HG03108 (cell line): ENCODE measurements around the gene USP38.
"Not testable (repeated sequence)": the region's sequence is repeated elsewhere in the genome, so short reads cannot be mapped to it uniquely, and the experiment has no call there.

Experiments used
- ATAC-seq: cut with Tn5 transposase; IDR thresholded peaks from one replicate; pipeline ENCODE4 v1.9.1; 2021; ENCODE audit warnings: moderate library complexity; ENCODE audit not compliant: unreplicated experiment

The USP38 gene

GRCh38 chr4:143203577-143203976 lies 18.9 kb downstream of the USP38 start:
- no peak for ATAC-seq

GRCh38 chr4:143207555-143207954 lies 22.8 kb downstream of the USP38 start:
- ATAC-seq, result no peak

- no peak for ATAC-seq
These were observed 27.8 kb downstream of the USP38 start for GRCh38 chr4:143212566-143212965.

- ATAC-seq, result no peak
These were observed 31.2 kb downstream of the USP38 start for GRCh38 chr4:143215873-143216272.

GRCh38 chr4:143224255-143224654 lies 39.5 kb downstream of the USP38 start:
- ATAC-seq, result no peak

- ATAC-seq, result no peak
These were observed 40.5 kb downstream of the USP38 start for GRCh38 chr4:143225167-143225566.

- no peak for ATAC-seq
These were observed 46.0 kb downstream of the USP38 start for GRCh38 chr4:143230683-143231082.

GRCh38 chr4:143232277-143232676 lies 47.6 kb downstream of the USP38 start:
- ATAC-seq, result no peak

GRCh38 chr4:143234153-143234552 lies 49.4 kb downstream of the USP38 start:
- ATAC-seq, result no peak

- ATAC-seq, result not testable (repeated sequence)
These were observed 52.5 kb downstream of the USP38 start for GRCh38 chr4:143237195-143237594.

- no peak for ATAC-seq
These were observed 56.4 kb downstream of the USP38 start for GRCh38 chr4:143240939-143241679.

GRCh38 chr4:143241892-143242291 lies 57.2 kb downstream of the USP38 start:
- ATAC-seq, result no peak

- no peak for ATAC-seq
These were observed 58.3 kb downstream of the USP38 start for GRCh38 chr4:143243041-143243440.

- no peak for ATAC-seq
These were observed 62.3 kb downstream of the USP38 start for GRCh38 chr4:143246977-143247376.

GRCh38 chr4:143247866-143248265 lies 63.1 kb downstream of the USP38 start:
- ATAC-seq, result no peak

- no peak for ATAC-seq
These were observed 64.1 kb downstream of the USP38 start for GRCh38 chr4:143248827-143249226.

GRCh38 chr4:143250617-143251016 lies 65.9 kb downstream of the USP38 start:
- ATAC-seq, result no peak

- ATAC-seq, result no peak
These were observed 66.6 kb downstream of the USP38 start for GRCh38 chr4:143251348-143251747.

GRCh38 chr4:143251779-143252178 lies 67.1 kb downstream of the USP38 start:
- no peak for ATAC-seq

GRCh38 chr4:143252478-143252877 lies 67.8 kb downstream of the USP38 start:
- ATAC-seq, result no peak

GRCh38 chr4:143253166-143253565 lies 68.4 kb downstream of the USP38 start:
- ATAC-seq, result no peak

- ATAC-seq, result no peak
These were observed 69.9 kb downstream of the USP38 start for GRCh38 chr4:143254491-143255226.
